Upper lobe of right lung (tissue), 1 donor: ENCODE results near the gene CNTN4. TPM values are rescaled to one million over a fixed set of nuclear protein-coding genes. Genes with fewer than 3 reads are reported as not detected.

ENCODE experiments used
- ATAC-seq: fragments of 200-7000 bp; cut with Tn5 transposase; one replicate; pipeline ENCODE4 v1.9.1; 2020; ENCODE audit warnings: mild to moderate bottlenecking, moderate library complexity
- DNase-seq: peaks from one replicate; pipeline ENCODE4 v3.0.0-alpha.2; 2020
- H3K27ac ChIP-seq: fragments of 200-600 bp; one replicate; pipeline ENCODE4 v1.8.0; 2022
- H3K27me3 ChIP-seq: fragments of 200-600 bp; one replicate; pipeline ENCODE4 v1.8.0; 2022; ENCODE audit warnings: mild to moderate bottlenecking
- H3K36me3 ChIP-seq: fragments of 200-600 bp; one replicate; pipeline ENCODE4 v1.8.0; 2022
- H3K4me1 ChIP-seq: fragments of 200-600 bp; one replicate; pipeline ENCODE4 v1.8.0; 2022
- H3K4me3 ChIP-seq: fragments of 200-600 bp; one replicate; pipeline ENCODE4 v1.8.0; 2022; ENCODE audit warnings: mild to moderate bottlenecking
- H3K9me3 ChIP-seq: fragments of 200-600 bp; one replicate; pipeline ENCODE4 v1.8.0; 2022
- intact Hi-C: fragments of 100-400 bp; cut with DNase I; formaldehyde crosslinking; loops from one replicate; pipeline ENCODE4 v1.11.0; 2022
- total RNA-seq: library from RNA; stranded (reverse); fragmentation: NEBNext Ultra II Directional; extraction: Animal tissue kit (Norgen Biotek cat#: 25700); gene quantifications from one replicate; pipeline ENCODE4 v1.2.1, GENCODE V29; 2021
- TF ChIP-seq, protein P1 (sequence below): fragments of 200-600 bp; IDR thresholded peaks from one replicate; pipeline ENCODE4 v1.8.0; 2022; ENCODE audit warnings: antibody characterized with exemption
- donor health status: DM: no; HTN: yes; CAD: no; lungs with severe emphysema.

CNTN4 gene
- total RNA-seq, 1 donor from 2014 or later = 11.3 TPM

GRCh38 chr3:2706144-2706835 lies 607.6 kb downstream of the CNTN4 start:
- TF ChIP-seq, protein P1, sequence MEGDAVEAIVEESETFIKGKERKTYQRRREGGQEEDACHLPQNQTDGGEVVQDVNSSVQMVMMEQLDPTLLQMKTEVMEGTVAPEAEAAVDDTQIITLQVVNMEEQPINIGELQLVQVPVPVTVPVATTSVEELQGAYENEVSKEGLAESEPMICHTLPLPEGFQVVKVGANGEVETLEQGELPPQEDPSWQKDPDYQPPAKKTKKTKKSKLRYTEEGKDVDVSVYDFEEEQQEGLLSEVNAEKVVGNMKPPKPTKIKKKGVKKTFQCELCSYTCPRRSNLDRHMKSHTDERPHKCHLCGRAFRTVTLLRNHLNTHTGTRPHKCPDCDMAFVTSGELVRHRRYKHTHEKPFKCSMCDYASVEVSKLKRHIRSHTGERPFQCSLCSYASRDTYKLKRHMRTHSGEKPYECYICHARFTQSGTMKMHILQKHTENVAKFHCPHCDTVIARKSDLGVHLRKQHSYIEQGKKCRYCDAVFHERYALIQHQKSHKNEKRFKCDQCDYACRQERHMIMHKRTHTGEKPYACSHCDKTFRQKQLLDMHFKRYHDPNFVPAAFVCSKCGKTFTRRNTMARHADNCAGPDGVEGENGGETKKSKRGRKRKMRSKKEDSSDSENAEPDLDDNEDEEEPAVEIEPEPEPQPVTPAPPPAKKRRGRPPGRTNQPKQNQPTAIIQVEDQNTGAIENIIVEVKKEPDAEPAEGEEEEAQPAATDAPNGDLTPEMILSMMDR = no peak
- ATAC-seq (no peak), DNase-seq (no peak)
- Histone ChIP-seq H3K27me3 (no peaks in the 10 kb centered on the region), H3K36me3 (no peaks in the 10 kb centered on the region), H3K4me1 (no peaks in the 10 kb centered on the region), H3K9me3 (no peaks in the 10 kb centered on the region), H3K27ac (no peak overlapping the region), H3K4me3 (no peak overlapping the region)
- intact Hi-C loops = no loop called here

- DNase-seq (no peak), ATAC-seq (no peak)
- intact Hi-C loops = no loop called here
- H3K4me1 ChIP-seq = no peaks in the 10 kb centered on the region
- TF ChIP-seq, protein P1 = no peak
- no peaks in the 10 kb centered on the region for H3K9me3 ChIP-seq
- H3K27me3 ChIP-seq = no peaks in the 10 kb centered on the region
- no peak overlapping the region for H3K27ac ChIP-seq
- no peaks in the 10 kb centered on the region for H3K36me3 ChIP-seq
- no peak overlapping the region for H3K4me3 ChIP-seq
These were observed 608.2 kb downstream of the CNTN4 start for GRCh38 chr3:2706836-2707210.

- ATAC-seq = no peak
- Histone ChIP-seq H3K9me3 (no peaks in the 10 kb centered on the region), H3K4me3 (no peak overlapping the region), H3K27me3 (no peaks in the 10 kb centered on the region), H3K36me3 (no peaks in the 10 kb centered on the region), H3K27ac (no peak overlapping the region), H3K4me1 (no peaks in the 10 kb centered on the region)
- no peak for DNase-seq
- intact Hi-C loops = no loop called here
- TF ChIP-seq, protein P1 = no peak
These were observed 612.4 kb downstream of the CNTN4 start for GRCh38 chr3:2711081-2711480.

DNA sequence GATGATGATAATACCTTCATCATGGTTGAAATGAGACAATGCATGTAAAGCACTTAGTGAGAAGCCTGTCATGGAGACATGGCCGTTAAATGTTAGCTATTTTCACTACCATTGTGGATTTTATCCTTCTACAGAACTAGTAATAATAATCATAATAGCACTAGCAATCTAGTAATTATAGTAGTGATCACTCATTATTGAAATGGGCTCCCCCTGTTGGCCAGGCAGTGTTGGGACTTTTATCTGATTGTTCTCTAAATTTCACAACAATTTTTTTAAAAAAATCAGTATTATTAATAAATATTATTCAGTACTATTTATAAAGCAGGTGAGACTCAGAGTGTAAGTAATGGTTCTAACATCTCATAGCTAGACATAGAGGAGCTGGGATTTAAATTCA lies 615.3 kb downstream of the CNTN4 start:
- Histone ChIP-seq H3K9me3 (no peaks in the 10 kb centered on the region), H3K27me3 (no peaks in the 10 kb centered on the region), H3K4me1 (no peaks in the 10 kb centered on the region), H3K36me3 (no peaks in the 10 kb centered on the region), H3K27ac (no peak overlapping the region), H3K4me3 (no peak overlapping the region)
- DNase-seq = no peak
- TF ChIP-seq, protein P1 = peak; percentile 44
- intact Hi-C loops = no loop called here
- ATAC-seq = no peak

DNA sequence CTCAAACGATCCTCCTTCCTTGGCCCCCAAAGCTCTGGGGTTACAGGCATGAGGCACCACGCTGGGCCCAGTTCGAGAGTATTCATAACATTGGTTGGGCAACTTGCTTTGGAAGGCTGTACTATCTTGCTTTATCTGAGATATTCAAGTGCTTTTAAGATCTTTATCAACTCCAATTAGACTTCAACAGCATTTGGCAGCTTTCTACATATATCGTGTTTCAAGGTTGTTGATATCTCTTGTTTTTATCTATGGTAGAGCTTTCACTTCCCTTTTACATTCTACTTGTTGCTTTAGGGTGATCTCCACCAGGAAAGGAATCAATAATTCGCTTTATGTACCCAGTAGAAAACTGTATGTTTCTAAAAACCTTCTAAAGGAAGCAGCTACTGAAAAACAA lies 616.2 kb downstream of the CNTN4 start:
- ATAC-seq = no peak
- Histone ChIP-seq H3K9me3 (no peaks in the 10 kb centered on the region), H3K27ac (no peak overlapping the region), H3K36me3 (no peaks in the 10 kb centered on the region), H3K4me3 (no peak overlapping the region), H3K27me3 (no peaks in the 10 kb centered on the region), H3K4me1 (no peaks in the 10 kb centered on the region)
- no peak for DNase-seq
- TF ChIP-seq, protein P1 = no peak
- intact Hi-C loops = no loop called here

DNA sequence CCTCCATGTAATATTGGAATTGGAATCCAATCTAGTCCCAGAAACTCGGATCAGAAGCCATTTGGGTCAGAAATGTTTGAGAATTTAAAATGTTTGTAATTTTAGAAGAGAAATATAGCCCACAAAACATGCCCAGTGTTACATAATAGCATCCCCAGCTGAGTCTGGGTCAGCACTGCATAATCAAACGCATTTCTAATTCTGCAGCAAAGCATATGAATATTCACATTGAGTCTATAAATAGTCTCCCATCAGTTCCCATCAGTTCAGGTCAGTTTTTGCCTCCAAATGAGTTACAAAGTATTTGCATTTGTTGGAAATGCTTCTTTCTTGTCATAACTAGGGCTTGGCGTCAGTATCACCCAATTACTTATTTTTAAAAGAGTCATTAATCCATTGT lies 628.4 kb downstream of the CNTN4 start:
- no peaks in the 10 kb centered on the region for H3K4me1 ChIP-seq
- H3K27ac ChIP-seq = no peak overlapping the region
- no peak overlapping the region for H3K4me3 ChIP-seq
- TF ChIP-seq, protein P1 = no peak
- no peaks in the 10 kb centered on the region for H3K9me3 ChIP-seq
- no peaks in the 10 kb centered on the region for H3K27me3 ChIP-seq
- ATAC-seq = no peak
- intact Hi-C loops = no loop called here
- DNase-seq = no peak
- H3K36me3 ChIP-seq = no peaks in the 10 kb centered on the region
